Colonic mucosa (tissue), 4 donors: Measurements from ENCODE around the gene LRRK1. TPM values are rescaled to one million over a fixed set of nuclear protein-coding genes. Genes with fewer than 3 reads are reported as not detected.

Experiments used
- DNase-seq: peaks from one replicate; pipeline ENCODE4 v3.0.0-alpha.2; 2020
- H3K27ac ChIP-seq: fragments of 200-600 bp; one replicate; pipeline ENCODE4 v1.8.0; 2021
- H3K27me3 ChIP-seq: fragments of 200-600 bp; one replicate; pipeline ENCODE4 v1.8.0; 2021
- H3K36me3 ChIP-seq: fragments of 200-600 bp; one replicate; pipeline ENCODE4 v1.8.0; 2021
- H3K4me1 ChIP-seq: fragments of 200-600 bp; one replicate; pipeline ENCODE4 v1.8.0; 2021; ENCODE audit warnings: mild to moderate bottlenecking
- H3K4me3 ChIP-seq: fragments of 200-600 bp; one replicate; pipeline ENCODE4 v1.8.0; 2021
- H3K9ac ChIP-seq, 2 donors: one replicate each; pipeline ENCODE4 v1.7.0; 2013; ENCODE audit warnings: control low read depth in 2 of 2, low read depth in 2 of 2, low read length in 2 of 2
- H3K9me3 ChIP-seq: fragments of 200-600 bp; one replicate; pipeline ENCODE4 v1.8.0; 2021
- intact Hi-C: fragments of 100-400 bp; cut with DNase I; formaldehyde crosslinking; loops from one replicate; pipeline ENCODE4 v1.14.1; 2022
- total RNA-seq, 2 donors: library from RNA; stranded (reverse); fragmentation: NEBNext Ultra II Directional in 1 of 2; extraction: Animal tissue kit (Norgen Biotek cat#: 25700) in 1 of 2; gene quantifications; one replicate each; pipeline ENCODE4 v1.2.1, GENCODE V29; 2021
- TF ChIP-seq, protein P1 (sequence below): fragments of 200-600 bp; IDR thresholded peaks from one replicate; pipeline ENCODE4 v1.8.0; 2022; ENCODE audit warnings: antibody characterized with exemption, mild to moderate bottlenecking
- donor health status: healthy.
- donor health status: DM: no; HTN: no; CAD: no.
- donor health status: DM: no; HTN: no; CAD: no.

Gene LRRK1
- total RNA-seq, 2 donors from 2014 or later: 29.6 to 36.0 TPM

DNA sequence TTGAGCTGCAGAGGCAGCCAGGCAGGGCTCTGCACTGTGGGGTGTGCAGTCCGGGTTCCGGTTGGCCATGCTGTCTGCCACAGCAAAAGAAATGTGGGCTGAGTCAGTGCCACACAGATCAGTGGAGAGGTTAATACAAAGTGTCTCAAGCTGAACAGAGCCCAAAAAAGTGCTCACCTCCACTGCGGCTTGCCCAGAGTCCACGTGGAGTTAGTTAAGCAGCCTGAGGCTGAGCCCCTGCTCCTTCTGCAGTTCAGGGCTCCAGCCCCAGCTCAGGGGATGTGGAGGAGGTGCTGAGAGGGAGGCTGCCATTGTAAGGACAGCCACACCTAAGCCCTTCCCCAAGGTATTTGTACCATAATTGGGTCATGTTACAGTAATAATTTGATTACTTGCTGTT, 85.3 kb downstream of the LRRK1 start:
- DNase-seq: no peak
- TF ChIP-seq, protein P1, sequence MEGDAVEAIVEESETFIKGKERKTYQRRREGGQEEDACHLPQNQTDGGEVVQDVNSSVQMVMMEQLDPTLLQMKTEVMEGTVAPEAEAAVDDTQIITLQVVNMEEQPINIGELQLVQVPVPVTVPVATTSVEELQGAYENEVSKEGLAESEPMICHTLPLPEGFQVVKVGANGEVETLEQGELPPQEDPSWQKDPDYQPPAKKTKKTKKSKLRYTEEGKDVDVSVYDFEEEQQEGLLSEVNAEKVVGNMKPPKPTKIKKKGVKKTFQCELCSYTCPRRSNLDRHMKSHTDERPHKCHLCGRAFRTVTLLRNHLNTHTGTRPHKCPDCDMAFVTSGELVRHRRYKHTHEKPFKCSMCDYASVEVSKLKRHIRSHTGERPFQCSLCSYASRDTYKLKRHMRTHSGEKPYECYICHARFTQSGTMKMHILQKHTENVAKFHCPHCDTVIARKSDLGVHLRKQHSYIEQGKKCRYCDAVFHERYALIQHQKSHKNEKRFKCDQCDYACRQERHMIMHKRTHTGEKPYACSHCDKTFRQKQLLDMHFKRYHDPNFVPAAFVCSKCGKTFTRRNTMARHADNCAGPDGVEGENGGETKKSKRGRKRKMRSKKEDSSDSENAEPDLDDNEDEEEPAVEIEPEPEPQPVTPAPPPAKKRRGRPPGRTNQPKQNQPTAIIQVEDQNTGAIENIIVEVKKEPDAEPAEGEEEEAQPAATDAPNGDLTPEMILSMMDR: no peak
- Histone ChIP-seq H3K36me3 (no peaks in the 10 kb centered on the region), H3K27ac (no peak overlapping the region), H3K27me3 (no peaks in the 10 kb centered on the region), H3K9ac (no peak overlapping the region), H3K4me3 (no peak overlapping the region), H3K4me1 (peaks cover 4% of the 10 kb centered on the region), H3K9me3 (no peaks in the 10 kb centered on the region)
- intact Hi-C loops: loop anchor here (2.0 kb wide), 1 partner anchor 86 kb away; the partner anchor contains the start of gene LRRK1

DNA sequence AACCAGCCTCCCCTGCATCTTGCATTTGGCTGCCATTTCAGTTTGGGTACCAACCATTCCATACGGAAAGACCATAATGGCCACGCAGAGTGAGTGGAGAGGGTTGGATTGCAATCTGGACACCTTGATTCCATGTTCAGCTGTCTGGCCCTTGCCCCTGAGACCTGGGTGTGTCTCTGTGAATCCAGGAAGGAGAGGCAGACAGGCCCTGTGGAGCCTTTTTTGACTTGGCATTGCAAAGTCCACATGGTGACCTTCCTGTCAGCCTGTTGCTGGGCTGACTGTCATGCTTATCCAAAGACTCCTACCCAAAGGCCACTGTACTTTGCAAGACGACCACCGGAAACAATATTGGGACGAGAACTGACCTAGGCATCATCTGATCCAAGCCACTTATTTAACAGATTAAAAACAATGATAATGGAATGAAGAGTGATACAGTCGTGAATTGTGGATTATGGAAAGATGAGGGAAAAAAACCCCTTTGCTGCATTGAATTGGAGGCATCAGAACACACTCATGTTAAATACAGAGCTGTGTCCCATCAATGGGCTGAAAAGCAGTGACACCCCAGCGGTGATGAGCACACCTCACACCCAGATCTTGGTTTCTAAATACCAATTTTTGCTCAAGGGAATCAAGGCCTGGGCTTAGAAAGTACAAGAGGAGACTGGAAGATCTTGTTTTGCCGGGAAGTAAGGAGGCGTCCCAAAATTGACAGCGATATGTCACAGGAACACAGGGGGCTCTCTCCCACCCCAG, 86.0 kb downstream of the LRRK1 start:
- no peak overlapping the region for H3K4me3 ChIP-seq
- H3K27me3 ChIP-seq: no peaks in the 10 kb centered on the region
- H3K36me3 ChIP-seq: no peaks in the 10 kb centered on the region
- no peak overlapping the region for H3K27ac ChIP-seq
- intact Hi-C loops: loop anchor here (2.0 to 5.0 kb wide), 2 partner anchors 86 to 378 kb away; partner anchors contain the start of gene LRRK1
- TF ChIP-seq, protein P1: no peak
- H3K9ac ChIP-seq: no peak overlapping the region
- no peaks in the 10 kb centered on the region for H3K9me3 ChIP-seq
- DNase-seq: no peak
- H3K4me1 ChIP-seq: peaks cover 4% of the 10 kb centered on the region

DNA sequence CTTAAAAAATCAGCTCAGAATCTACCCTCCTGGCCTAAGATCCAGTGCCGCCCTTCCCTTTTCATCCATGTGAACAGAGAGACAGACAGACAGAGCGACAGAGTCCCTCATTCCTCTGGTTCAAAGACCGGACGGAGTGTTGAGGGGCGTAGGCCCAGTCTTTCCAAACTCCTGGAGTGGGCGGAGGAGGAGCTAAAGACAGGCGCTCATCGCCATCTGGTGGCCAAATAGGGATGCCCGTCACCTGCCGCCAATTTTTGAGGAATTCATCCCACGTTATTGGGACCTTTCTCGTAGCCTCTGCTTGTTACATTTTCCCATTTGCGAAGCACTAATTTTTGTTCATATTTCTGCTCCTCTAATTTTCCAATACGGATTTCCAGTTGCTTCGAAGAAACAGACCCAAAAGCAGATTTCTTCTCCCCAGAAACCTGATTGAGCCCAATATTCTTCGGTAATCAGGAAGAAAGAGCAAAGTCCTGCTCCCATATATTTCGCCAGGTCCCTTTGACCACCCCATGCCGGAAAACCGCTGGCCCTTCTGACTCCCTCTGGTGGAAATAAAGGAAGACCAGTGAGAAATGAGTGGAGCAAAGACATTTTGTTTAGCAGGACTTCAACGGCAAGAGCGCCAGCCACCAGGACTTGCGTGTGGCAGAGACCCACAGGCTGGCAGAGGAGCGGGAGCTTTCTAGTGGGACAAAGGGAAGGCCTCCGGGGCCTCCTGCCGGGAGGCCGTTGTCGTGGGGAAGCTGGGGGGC, 88.0 kb downstream of the LRRK1 start:
- no peak overlapping the region for H3K27ac ChIP-seq
- TF ChIP-seq, protein P1: peak; percentile 93
- no peaks in the 10 kb centered on the region for H3K9me3 ChIP-seq
- intact Hi-C loops: loop anchor here (5.0 kb wide), 1 partner anchor 380 kb away; no protein-coding TSS in a partner anchor
- DNase-seq: peak; percentile 89
- peak overlapping the region in 1 of 2 donors; percentile 38 for H3K9ac ChIP-seq
- no peak overlapping the region for H3K4me3 ChIP-seq
- peaks cover 4% of the 10 kb centered on the region for H3K4me1 ChIP-seq
- H3K27me3 ChIP-seq: no peaks in the 10 kb centered on the region
- H3K36me3 ChIP-seq: no peaks in the 10 kb centered on the region

DNA sequence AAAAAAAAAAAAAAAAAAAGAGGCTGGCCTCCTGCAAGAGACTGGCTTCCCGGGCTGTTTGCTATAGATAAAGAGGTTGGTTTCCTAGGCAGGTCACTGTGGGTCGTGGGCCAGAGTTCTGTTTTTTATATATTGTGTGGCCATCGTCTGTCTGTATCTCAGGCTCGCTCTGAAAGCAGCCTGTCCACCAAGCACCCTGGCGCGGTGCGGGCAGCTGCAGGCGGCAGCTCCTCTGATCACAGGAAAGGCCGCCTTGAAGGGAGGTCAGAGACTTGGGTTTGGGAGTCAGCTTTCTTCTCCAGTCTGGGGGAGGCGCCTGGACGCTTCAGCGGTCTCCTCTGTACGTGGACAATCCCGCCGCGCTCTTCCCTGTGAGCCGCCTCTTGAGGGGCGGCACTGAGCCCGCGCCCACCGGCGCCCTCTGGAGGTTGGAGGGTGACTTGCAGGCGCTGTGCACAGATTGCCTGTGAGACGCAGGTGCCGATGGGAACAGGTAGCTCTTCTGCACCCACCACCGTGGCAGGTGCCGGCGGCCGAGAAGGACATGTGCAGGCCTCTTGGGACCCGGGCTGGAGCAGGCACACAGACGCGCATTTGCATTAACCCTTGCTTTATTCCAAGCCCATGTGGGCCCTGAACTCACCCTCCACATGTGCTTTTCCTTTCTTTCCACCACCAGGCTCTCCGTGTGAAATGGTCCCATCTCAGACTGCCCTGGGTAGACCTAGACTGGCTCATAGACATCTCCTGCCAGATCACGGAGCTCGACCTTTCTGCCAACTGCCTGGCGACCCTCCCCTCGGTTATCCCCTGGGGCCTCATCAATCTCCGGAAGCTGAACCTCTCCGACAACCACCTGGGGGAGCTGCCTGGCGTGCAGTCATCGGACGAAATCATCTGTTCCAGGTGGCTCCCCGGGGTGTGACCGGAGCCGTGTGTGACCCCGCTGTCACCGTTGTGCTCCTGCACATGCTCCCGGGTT, 89.3 kb downstream of the LRRK1 start:
- TF ChIP-seq, protein P1: peak; percentile 94
- peak overlapping the region in 1 of 2 donors; percentile 63 for H3K9ac ChIP-seq
- H3K27ac ChIP-seq: no peak overlapping the region
- intact Hi-C loops: loop anchor here (5.0 kb wide), 1 partner anchor 381 kb away; no protein-coding TSS in a partner anchor
- no peaks in the 10 kb centered on the region for H3K9me3 ChIP-seq
- peaks cover 4% of the 10 kb centered on the region for H3K4me1 ChIP-seq
- H3K27me3 ChIP-seq: no peaks in the 10 kb centered on the region
- H3K36me3 ChIP-seq: no peaks in the 10 kb centered on the region
- H3K4me3 ChIP-seq: peak overlapping the region; percentile 36
- peak; percentile 91 for DNase-seq
